NCI-H1436 (cell line): Measurements from ENCODE around the gene TNNI3K.

ENCODE experiments used
- DNase-seq: peaks from one replicate; lab custom pipeline; 2025; lab: John Stamatoyannopoulos, UW

The TNNI3K gene

GRCh38 chr1:74437035-74437434, 201.8 kb downstream of the TNNI3K start:
- no peak for DNase-seq

- DNase-seq, result no peak
Measured at GRCh38 chr1:74452035-74452434, 216.8 kb downstream of the TNNI3K start.

- DNase-seq, result no peak
Measured at GRCh38 chr1:74453277-74453676, 218.1 kb downstream of the TNNI3K start.

GRCh38 chr1:74455390-74455789, 220.2 kb downstream of the TNNI3K start:
- DNase-seq, result no peak

GRCh38 chr1:74457253-74457652, 222.1 kb downstream of the TNNI3K start:
- no peak for DNase-seq

GRCh38 chr1:74463333-74463988, 228.3 kb downstream of the TNNI3K start:
- DNase-seq, result no peak

- DNase-seq, result no peak
Measured at GRCh38 chr1:74464037-74464436, 228.8 kb downstream of the TNNI3K start.

- DNase-seq, result no peak
Measured at GRCh38 chr1:74465193-74465681, 230.1 kb downstream of the TNNI3K start.

GRCh38 chr1:74467786-74468377, 232.7 kb downstream of the TNNI3K start:
- peak; percentile 6 for DNase-seq

- DNase-seq, result peak; percentile 49
Measured at GRCh38 chr1:74468982-74469603, 233.9 kb downstream of the TNNI3K start.

- no peak for DNase-seq
Measured at GRCh38 chr1:74470251-74470650, 235.1 kb downstream of the TNNI3K start.

- DNase-seq, result no peak
Measured at GRCh38 chr1:74470936-74471335, 235.7 kb downstream of the TNNI3K start.

GRCh38 chr1:74471470-74471869, 236.3 kb downstream of the TNNI3K start:
- no peak for DNase-seq

- no peak for DNase-seq
Measured at GRCh38 chr1:74474585-74474984, 239.4 kb downstream of the TNNI3K start.

GRCh38 chr1:74478979-74479378, 243.8 kb downstream of the TNNI3K start:
- no peak for DNase-seq

GRCh38 chr1:74480068-74480467, 244.9 kb downstream of the TNNI3K start:
- DNase-seq, result no peak

GRCh38 chr1:74481607-74482006, 246.4 kb downstream of the TNNI3K start:
- DNase-seq, result no peak

GRCh38 chr1:74485622-74486021, 250.4 kb downstream of the TNNI3K start:
- no peak for DNase-seq

GRCh38 chr1:74486036-74486435, 250.8 kb downstream of the TNNI3K start:
- no peak for DNase-seq

- DNase-seq, result no peak
Measured at GRCh38 chr1:74496669-74497068, 261.5 kb downstream of the TNNI3K start.

GRCh38 chr1:74498901-74499300, 263.7 kb downstream of the TNNI3K start:
- no peak for DNase-seq

- no peak for DNase-seq
Measured at GRCh38 chr1:74502432-74502831, 267.2 kb downstream of the TNNI3K start.

- DNase-seq, result no peak
Measured at GRCh38 chr1:74502858-74503257, 267.7 kb downstream of the TNNI3K start.
